ENCODE results near the gene POLD4. TPM values are rescaled to one million over a fixed set of nuclear protein-coding genes. Genes with fewer than 3 reads are reported as not detected.
"Not testable (repeated sequence)": the region's sequence is repeated elsewhere in the genome, so short reads cannot be mapped to it uniquely, and the experiment has no call there.

The POLD4 gene
- total RNA-seq, 1 donor from 2014 or later: 69.3 TPM

GRCh38 chr11:67322049-67322448 lies 31.3 kb downstream of the POLD4 start:
- no peaks in the 10 kb centered on the region for H3K27me3 ChIP-seq
- intact Hi-C loops (cut with DNase I): no loop called here

GRCh38 chr11:67321313-67321871 lies 32.0 kb downstream of the POLD4 start:
- no peak for TF ChIP-seq CTCF (IDR thresholded peaks at IDR 0.05)
- no peak overlapping the region for H3K4me3 ChIP-seq
- no peaks in the 10 kb centered on the region for H3K27me3 ChIP-seq
- intact Hi-C loops (cut with DNase I): no loop called here
- no peaks in the 10 kb centered on the region for H3K9me3 ChIP-seq
- no peak overlapping the region for H3K27ac ChIP-seq
- H3K4me1 ChIP-seq: peaks cover 10% of the 10 kb centered on the region
- H3K36me3 ChIP-seq: no peaks in the 10 kb centered on the region
- DNase-seq (no peak), ATAC-seq (no peak)

More at GRCh38 chr11:67322049-67322448, 31.3 kb downstream of the POLD4 start:
- Histone ChIP-seq H3K4me3 (no peak overlapping the region), H3K27ac (no peak overlapping the region), H3K36me3 (no peaks in the 10 kb centered on the region), H3K9me3 (no peaks in the 10 kb centered on the region), H3K4me1 (peaks cover 10% of the 10 kb centered on the region)
- TF ChIP-seq CTCF (IDR thresholded peaks at IDR 0.05): no peak
- ATAC-seq: no peak
- DNase-seq: peak; percentile 25

- peaks cover 10% of the 10 kb centered on the region for H3K4me1 ChIP-seq
- no peaks in the 10 kb centered on the region for H3K27me3 ChIP-seq
- TF ChIP-seq CTCF (IDR thresholded peaks at IDR 0.05): no peak
- no peak for DNase-seq
- intact Hi-C loops (cut with DNase I): no loop called here
- ATAC-seq: no peak
- H3K4me3 ChIP-seq: no peak overlapping the region
- H3K27ac ChIP-seq: no peak overlapping the region
- no peaks in the 10 kb centered on the region for H3K9me3 ChIP-seq
- no peaks in the 10 kb centered on the region for H3K36me3 ChIP-seq
Observed at GRCh38 chr11:67320691-67321090, 32.7 kb downstream of the POLD4 start.

GRCh38 chr11:67320011-67320410 lies 33.3 kb downstream of the POLD4 start:
- H3K27ac ChIP-seq: no peak overlapping the region
- no peak for DNase-seq
- H3K4me1 ChIP-seq: peaks cover 10% of the 10 kb centered on the region
- intact Hi-C loops (cut with DNase I): no loop called here
- ATAC-seq: no peak
- H3K4me3 ChIP-seq: no peak overlapping the region
- TF ChIP-seq CTCF (IDR thresholded peaks at IDR 0.05): no peak
- no peaks in the 10 kb centered on the region for H3K27me3 ChIP-seq
- no peaks in the 10 kb centered on the region for H3K36me3 ChIP-seq
- no peaks in the 10 kb centered on the region for H3K9me3 ChIP-seq

- H3K4me1 ChIP-seq: not testable (repeated sequence)
- intact Hi-C loops (cut with DNase I): loop anchor here (5.0 kb wide), 1 partner anchor 57 kb away; no protein-coding TSS in a partner anchor
- H3K4me3 ChIP-seq: peak overlapping the region; percentile 78
Observed at GRCh38 chr11:67318876-67319275, 34.5 kb downstream of the POLD4 start.

GRCh38 chr11:67317888-67318555 lies 35.3 kb downstream of the POLD4 start:
- peak; percentile 51 for ATAC-seq
- no peak for TF ChIP-seq CTCF (IDR thresholded peaks at IDR 0.05)
- Histone ChIP-seq H3K9me3 (no peaks in the 10 kb centered on the region), H3K27me3 (no peaks in the 10 kb centered on the region), H3K36me3 (no peaks in the 10 kb centered on the region), H3K4me3 (peak overlapping the region; percentile 78), H3K27ac (peak overlapping the region; percentile 92), H3K4me1 (peaks cover 10% of the 10 kb centered on the region)
- DNase-seq: peak; percentile 81
- intact Hi-C loops (cut with DNase I): loop anchor here (5.0 kb wide), 1 partner anchor 56 kb away; no protein-coding TSS in a partner anchor

More at GRCh38 chr11:67318876-67319275, 34.5 kb downstream of the POLD4 start:
- DNase-seq, H3K27ac ChIP-seq, H3K9me3 ChIP-seq, H3K27me3 ChIP-seq, ATAC-seq, H3K36me3 ChIP-seq: not testable (repeated sequence)
